Suppressor macrophage (primary cell): ENCODE measurements around the gene OR10X1.
A peak's percentile ranks its signal among the peaks of the same experiment; 100 is the strongest.

Source experiments
- DNase-seq, 4 experiments: peaks; one replicate each; pipeline ENCODE4 v3.0.0-alpha.2; 2020 to 2022
- total RNA-seq, 17 experiments: gene quantifications; one replicate each; lab custom pipeline; 2026; ENCODE audit warnings: mixed read lengths in 6 of 17, inconsistent platforms in 3 of 17; lab: John Stamatoyannopoulos, UW

OR10X1 gene, protein sequence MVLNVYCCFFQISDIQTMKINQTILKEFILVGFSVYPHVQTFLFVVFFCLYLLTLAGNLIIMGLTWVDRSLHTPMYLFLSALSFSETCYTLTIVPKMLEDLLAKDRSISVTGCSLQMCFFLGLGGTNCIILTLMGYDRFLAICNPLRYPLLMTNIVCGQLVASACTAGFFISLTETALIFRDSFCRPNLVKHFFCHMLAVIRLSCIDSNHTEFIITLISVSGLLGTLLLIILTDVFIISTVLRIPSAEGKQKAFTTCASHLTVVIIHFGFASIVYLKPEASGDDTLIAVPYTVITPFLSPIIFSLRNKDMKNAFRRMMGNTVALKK
- 0 to 0.11 (median 0) reads per million in 17 experiments for total RNA-seq

DNA sequence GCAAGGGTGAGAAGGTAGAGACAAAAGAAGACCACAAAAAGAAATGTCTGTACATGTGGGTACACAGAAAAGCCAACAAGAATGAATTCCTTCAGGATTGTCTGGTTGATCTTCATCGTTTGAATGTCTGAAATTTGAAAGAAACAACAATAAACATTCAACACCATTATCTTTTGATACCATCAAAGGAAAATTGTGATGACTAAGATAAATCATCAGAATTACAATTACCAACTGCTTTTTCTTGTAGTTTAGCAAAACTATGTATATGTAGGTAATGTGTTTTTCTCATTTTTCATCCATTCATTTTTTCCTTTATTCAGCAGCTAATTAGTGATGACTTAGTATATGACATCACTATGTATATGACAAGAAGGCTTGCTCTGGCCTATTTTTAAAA is at the start of gene OR10X1:
Gene OR10X1 (minus strand): TSS at position 167 of the 400 bp plus-strand sequence. CDS start 0 bp downstream, at position 167.
- DNase-seq, result no peak

DNA sequence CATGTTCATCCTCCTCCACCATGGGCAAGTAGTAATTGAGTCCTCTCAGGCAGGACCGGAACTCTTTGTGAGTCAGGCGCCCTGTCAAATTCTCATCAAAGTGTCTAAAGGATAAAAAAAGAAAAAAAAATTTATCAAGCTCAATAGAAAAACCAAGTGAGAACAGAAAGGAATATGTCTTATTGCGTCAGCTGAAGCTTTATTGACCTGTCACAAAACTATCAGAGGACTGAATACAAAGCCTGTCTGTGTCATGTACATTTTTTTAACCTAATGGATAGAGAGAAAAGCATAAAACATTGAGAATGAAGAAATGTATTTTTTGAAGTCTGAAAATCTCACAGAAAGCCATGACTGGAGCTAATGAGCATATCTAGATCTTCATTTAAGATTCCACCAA is 34.1 kb upstream of the OR10X1 start:
- DNase-seq, result no peak

DNA sequence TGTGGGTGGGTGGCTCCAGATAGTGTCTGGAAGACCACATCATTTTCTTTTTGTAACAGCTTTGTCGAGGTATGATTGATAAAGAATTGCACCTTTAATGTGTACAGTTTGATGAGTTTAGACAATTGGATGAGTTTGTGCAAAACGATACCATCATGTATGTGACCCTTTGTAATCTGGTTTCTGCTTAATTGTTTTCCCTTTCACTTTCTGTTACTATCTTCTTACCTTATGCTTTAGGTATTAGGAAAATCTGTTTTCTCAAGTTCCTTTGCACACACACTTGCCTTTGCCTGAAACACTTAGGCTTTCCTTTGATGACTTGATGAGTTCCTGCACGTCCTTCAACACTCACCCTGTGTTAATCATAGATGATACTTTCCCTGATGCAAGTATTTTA is 32.2 kb upstream of the OR10X1 start:
- DNase-seq, result no peak

DNA sequence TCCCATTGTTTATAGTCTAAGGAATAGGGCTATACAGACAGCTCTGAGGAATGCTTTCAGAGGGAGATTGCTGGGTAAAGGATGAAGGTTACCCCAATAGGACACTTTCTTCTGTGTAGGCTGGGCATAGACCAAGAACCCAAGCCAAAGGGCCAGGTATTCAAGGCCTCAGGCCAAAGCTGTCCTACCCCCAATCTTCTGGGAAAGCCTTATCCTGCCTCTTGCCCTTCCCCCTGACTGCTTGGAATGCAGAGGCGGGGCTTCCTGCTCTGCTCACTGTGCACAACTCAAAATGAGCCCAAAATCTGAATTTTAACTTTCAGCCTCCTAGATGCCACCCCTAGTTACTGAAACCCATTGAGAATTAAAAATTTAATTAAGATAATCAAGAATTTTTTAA is 27.6 kb upstream of the OR10X1 start:
- DNase-seq, result no peak

DNA sequence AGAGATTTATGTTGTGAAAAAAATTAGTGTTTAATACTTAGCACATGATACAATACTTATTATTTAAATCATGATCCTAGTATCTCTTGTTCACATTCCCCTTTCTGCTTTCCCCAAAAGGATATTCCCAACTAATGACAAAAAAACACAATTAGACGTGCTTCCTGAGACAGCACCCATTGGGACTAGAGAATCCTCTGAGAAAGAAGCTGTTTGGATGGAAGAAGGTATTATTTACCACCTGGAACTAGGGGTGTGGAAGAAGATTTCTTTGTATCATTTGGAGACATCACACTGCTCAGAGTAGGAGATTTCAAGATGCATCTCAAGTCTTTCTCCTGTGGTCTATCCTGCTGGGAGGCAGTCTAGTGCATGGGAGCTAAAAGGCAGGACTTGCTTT is 25.3 kb upstream of the OR10X1 start, which contains the start of gene OR10Z1:
Gene OR10Z1 (plus strand): TSS at position 301 of the 400 bp plus-strand sequence. CDS start 1,171 bp downstream, outside the sequence.
- DNase-seq, result no peak

DNA sequence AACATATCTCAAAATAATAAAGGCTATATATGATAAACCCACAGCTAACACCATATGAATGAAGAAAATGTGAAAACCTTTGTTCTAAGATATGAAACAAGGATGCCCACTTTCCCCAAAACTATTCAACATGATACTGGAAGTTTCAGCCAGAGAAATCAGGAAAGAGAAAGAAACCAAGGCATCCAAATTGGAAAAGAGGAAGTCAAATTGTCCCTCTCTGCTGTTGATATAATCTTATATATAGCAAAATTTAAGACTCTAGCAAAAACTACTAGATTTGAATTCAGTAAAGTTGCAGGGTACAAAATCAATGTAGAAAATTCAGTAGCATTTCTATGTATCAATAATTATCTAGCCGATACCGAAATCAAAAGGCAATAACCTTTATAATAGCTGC is 21.0 kb upstream of the OR10X1 start:
- DNase-seq, result no peak

- no peak for DNase-seq
Observed at GRCh38 chr1:158586942-158587341, 7.2 kb upstream of the OR10X1 start.

GRCh38 chr1:158583962-158584361 is 4.3 kb upstream of the OR10X1 start:
- no peak for DNase-seq

DNA sequence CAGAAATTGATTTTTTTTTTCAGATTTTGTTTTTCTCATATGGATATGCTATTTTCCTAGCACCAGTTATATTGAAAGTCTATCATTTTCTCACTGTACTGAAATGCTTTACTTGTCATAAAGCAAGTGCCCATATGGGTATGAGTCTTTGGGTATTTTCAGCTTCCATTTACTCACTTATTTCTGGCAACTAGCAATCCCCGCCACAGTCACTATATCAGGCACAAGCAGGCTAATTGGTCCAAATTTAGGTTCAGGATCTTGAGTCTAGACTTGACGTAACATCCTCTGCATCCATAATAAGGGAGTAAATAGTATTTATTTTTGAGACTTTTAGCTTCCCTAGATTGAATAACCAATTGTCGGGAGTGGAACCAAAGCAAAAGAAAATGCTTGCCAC is 2.1 kb downstream of the OR10X1 start:
- no peak for DNase-seq

- DNase-seq, result no peak
Observed at GRCh38 chr1:158572226-158572625, 7.5 kb downstream of the OR10X1 start.

GRCh38 chr1:158570480-158570879 is 9.2 kb downstream of the OR10X1 start, which contains the start of gene OR6P1:
OR6P1 (minus strand) TSS chr1:158570580; CDS start chr1:158563604, 6,976 bp downstream.
- DNase-seq, result no peak

DNA sequence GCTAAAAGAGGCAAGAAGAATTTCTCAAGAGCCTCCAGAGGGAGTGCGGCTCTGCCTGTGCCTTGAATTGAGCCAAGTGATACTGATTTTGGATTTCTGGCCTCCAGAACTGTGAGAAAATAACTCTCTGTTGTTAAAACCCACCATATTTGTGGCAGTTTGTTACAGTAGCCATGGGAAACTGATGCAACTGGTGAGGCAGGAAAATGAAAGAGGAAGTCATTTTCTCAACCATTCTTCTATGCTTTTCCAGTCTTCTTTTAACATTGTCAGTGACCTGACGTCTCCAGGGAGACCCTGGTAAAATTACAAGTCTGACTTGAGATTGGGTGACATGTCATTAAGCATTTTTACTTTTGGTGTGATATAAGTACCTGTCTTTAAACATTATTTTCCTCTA is 15.1 kb downstream of the OR10X1 start:
- peak; percentile 27 to 65 (median 47) for DNase-seq

GRCh38 chr1:158563853-158564252 is 15.8 kb downstream of the OR10X1 start:
- DNase-seq, result peak in 2 of 4 experiments; percentile 20 to 51

DNA sequence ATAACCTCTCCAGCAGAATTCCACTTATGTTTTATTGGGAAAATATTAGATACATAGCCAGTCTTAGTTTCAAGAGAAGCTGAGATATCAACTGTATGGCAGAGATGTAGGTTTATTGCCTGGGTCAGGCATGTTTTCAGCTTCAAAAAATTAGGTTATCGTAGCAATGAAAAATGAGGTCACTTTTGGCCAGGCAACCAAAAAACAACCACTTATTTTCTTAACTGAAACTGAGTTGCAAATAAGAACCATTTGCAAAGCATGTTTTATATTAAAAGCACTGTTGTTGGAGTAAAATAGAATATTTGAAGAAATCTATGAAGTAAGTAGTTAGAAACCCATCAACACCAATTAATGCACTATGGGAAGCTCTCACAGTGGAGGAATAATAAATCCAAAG is 20.0 kb downstream of the OR10X1 start:
- no peak for DNase-seq

DNA sequence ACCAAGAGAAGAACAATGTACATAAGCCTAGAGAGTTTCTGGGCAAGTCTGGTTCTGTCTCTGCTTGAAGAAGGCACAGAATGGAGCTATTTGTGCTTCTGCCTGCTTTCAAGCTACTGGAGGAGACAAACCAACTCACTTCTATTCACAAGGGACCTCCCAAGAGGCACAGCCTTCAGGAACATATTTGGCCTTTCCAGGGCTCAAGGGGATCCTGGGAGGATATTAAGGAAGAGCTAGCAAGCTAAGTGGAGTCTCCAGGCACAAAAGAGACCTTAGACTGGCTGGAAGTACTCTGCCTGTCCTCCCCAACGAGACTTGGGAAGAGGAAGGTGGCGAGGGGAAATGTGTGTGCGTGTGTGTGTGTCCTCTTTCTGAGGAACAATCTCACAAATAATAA is 25.3 kb downstream of the OR10X1 start, which contains the start of gene OR6Y1:
Gene OR6Y1 (minus strand): TSS at position 54 of the 400 bp plus-strand sequence. CDS start 6,300 bp downstream, outside the sequence.
- no peak for DNase-seq

- DNase-seq, result no peak
Observed at GRCh38 chr1:158552296-158552695, 27.4 kb downstream of the OR10X1 start.

DNA sequence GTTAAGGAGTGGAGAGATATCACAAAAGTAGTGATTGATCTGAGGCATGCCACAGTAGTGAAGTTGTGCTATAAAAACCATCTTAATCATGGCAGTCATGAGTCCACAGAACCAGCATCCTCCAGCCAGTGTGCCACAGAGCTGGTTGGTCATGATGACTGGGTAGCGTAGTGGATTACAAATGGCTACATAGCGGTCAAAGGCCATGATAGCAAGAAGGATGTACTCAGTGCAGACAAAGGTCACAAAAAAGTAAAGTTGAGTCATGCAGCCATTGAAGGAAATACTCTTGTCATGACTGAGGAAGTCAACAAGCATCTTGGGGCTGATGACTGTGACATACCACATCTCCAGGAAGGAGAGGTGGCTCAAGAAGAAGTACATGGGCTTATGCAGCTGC is 32.2 kb downstream of the OR10X1 start:
- DNase-seq, result peak in 1 of 4 experiments; percentile 16

DNA sequence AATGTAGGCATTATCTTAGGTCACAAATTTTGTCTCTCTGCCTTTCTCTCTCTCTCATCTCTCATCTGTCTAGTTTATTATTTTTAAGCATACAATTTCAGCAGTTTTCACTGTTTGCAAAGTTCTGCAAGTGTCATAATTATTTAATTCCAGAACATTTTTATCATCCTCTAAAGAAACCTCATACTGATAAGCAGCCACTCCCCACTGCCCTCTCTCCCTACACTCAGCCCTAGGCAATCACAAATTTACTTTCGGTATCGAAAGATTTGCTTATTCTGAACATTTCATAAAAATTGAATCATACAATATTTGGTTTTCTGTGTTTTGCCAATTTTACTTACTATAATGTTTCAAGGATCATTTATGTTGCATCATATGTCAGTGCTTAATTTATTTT is 42.1 kb downstream of the OR10X1 start:
- DNase-seq, result no peak

- DNase-seq, result no peak
Observed at GRCh38 chr1:158534496-158534895, 45.2 kb downstream of the OR10X1 start.
